SK-N-SH (cell line): ENCODE data around the gene DENND1A. TPM values are rescaled to one million over a fixed set of nuclear protein-coding genes. Genes with fewer than 3 reads are reported as not detected.

ENCODE experiments used
- CTCF ChIA-PET: fragments of 300-600, 350-600 bp; formaldehyde crosslinking; extraction: SDS; loops from one replicate; lab custom pipeline; 2021; lab: Yijun Ruan, JAX
- POLR2A ChIA-PET: fragments of 350-600 bp; sonication (Branson Sonifier 250); formaldehyde crosslinking; extraction: SDS; loops from one replicate; lab custom pipeline; 2020; ENCODE audit warnings: antibody characterized with exemption, inconsistent platforms; lab: Yijun Ruan, JAX
- DNase-seq: peaks from one replicate; pipeline ENCODE4 v3.0.0; 2012
- H2AFZ ChIP-seq: fragments of 200-600 bp; sonication (generic); 2 replicates; pipeline ENCODE4 v1.8.1; 2016; ENCODE audit warnings: antibody characterized with exemption, mild to moderate bottlenecking, low read depth
- H3F3A ChIP-seq: fragments of 200-600 bp; sonication (generic); replicated peaks from 2 replicates; pipeline ENCODE3; 2016; ENCODE audit warnings: antibody characterized with exemption, mild to moderate bottlenecking; ENCODE audit not compliant: insufficient read depth
- H3K27ac ChIP-seq, 2 experiments: fragments of 200-500 bp in 1 of 2; fragments of 200-600 bp in 1 of 2; sonication (Bioruptor generic) in 1 of 2; sonication (generic), shearing (Covaris generic) in 1 of 2; 2 replicates each; pipeline versions ENCODE4 v1.5.1 to v1.6.1; 2014 to 2016; ENCODE audit warnings: low read depth in 2 of 2, inconsistent platforms in 1 of 2, low read length in 1 of 2, mild to moderate bottlenecking in 1 of 2, mixed read lengths in 1 of 2
- H3K27me3 ChIP-seq: fragments of 200-600 bp; sonication (generic), shearing (Covaris generic); 2 replicates; pipeline ENCODE4 v1.6.1; 2016; ENCODE audit warnings: mixed run types; ENCODE audit not compliant: insufficient read depth
- H3K36me3 ChIP-seq, 2 experiments: fragments of 200-500 bp in 1 of 2; fragments of 200-600 bp in 1 of 2; sonication (Bioruptor generic) in 1 of 2; sonication (generic) in 1 of 2; replicated peaks in 1 of 2; 2 replicates each; pipeline versions ENCODE3 to v1.5.1; 2014 to 2016; ENCODE audit warnings: low read length in 1 of 2, mild to moderate bottlenecking in 1 of 2; ENCODE audit not compliant: insufficient read depth in 2 of 2, control insufficient read depth in 1 of 2
- H3K4me1 ChIP-seq, 2 experiments: fragments of 200-500 bp in 1 of 2; fragments of 200-600 bp in 1 of 2; sonication (Bioruptor generic) in 1 of 2; sonication (generic), shearing (Covaris generic) in 1 of 2; 2 replicates each; pipeline versions ENCODE4 v1.5.1 to v1.6.1; 2014 to 2016; ENCODE audit warnings: low read depth in 1 of 2, low read length in 1 of 2, mixed run types in 1 of 2; ENCODE audit not compliant: insufficient read depth in 2 of 2, control insufficient read depth in 1 of 2
- H3K4me2 ChIP-seq: fragments of 200-600 bp; sonication (generic), shearing (Covaris generic); 2 replicates; pipeline ENCODE4 v1.6.1; 2017; ENCODE audit warnings: mixed run types
- H3K4me3 ChIP-seq, 2 experiments: fragments of 200-500 bp in 1 of 2; fragments of 200-600 bp in 1 of 2; sonication (Bioruptor generic) in 1 of 2; sonication (generic), shearing (Covaris generic) in 1 of 2; 2 replicates each; pipeline versions ENCODE4 v1.5.1 to v1.8.1; 2014 to 2016; ENCODE audit warnings: low read depth in 2 of 2, inconsistent platforms in 1 of 2, low read length in 1 of 2, mild to moderate bottlenecking in 1 of 2, mixed read lengths in 1 of 2, moderate library complexity in 1 of 2
- H3K79me2 ChIP-seq: fragments of 200-600 bp; sonication (generic); 2 replicates; pipeline ENCODE4 v1.8.1; 2017; ENCODE audit warnings: mild to moderate bottlenecking; ENCODE audit not compliant: insufficient read depth
- H3K9ac ChIP-seq: fragments of 200-600 bp; sonication (generic); 2 replicates; pipeline ENCODE4 v1.6.1; 2017; ENCODE audit warnings: mixed run types
- H3K9me2 ChIP-seq: fragments of 200-600 bp; sonication (generic); 2 replicates; pipeline ENCODE4 v1.6.1; 2017; ENCODE audit warnings: mixed run types
- H3K9me3 ChIP-seq: fragments of 200-600 bp; sonication (generic); 2 replicates; pipeline ENCODE4 v1.6.1; 2017; ENCODE audit warnings: mixed run types, mild to moderate bottlenecking, moderate library complexity
- H4K20me1 ChIP-seq: fragments of 200-600 bp; sonication (generic); 2 replicates; pipeline ENCODE4 v1.6.1; 2017; ENCODE audit warnings: mild to moderate bottlenecking, mixed run types; ENCODE audit not compliant: insufficient read depth
- CHD2 ChIP-seq: fragments of 150-350 bp; IDR thresholded peaks from 2 replicates; pipeline ENCODE4 v1.6.1; 2018; ENCODE audit warnings: low read length; ENCODE audit not compliant: partially characterized antibody
- EP300 ChIP-seq, 2 experiments: IDR thresholded peaks; 2 replicates each; pipeline versions ENCODE4 v1.4.0 to v1.6.1; 2012; ENCODE audit warnings: borderline replicate concordance in 1 of 2, low read depth in 1 of 2, low read length in 1 of 2
- EZH2phosphoT487 ChIP-seq: fragments of 200-600 bp; sonication (generic); IDR thresholded peaks from 2 replicates; pipeline ENCODE4 v1.6.1; 2017; ENCODE audit warnings: low read depth, mixed run types, mild to moderate bottlenecking, antibody characterized with exemption, moderate library complexity, borderline replicate concordance
- FOXJ3 ChIP-seq: sonication (generic); formaldehyde crosslinking; IDR thresholded peaks from 2 replicates; pipeline ENCODE4 v1.5.1; 2020; ENCODE audit warnings: mild to moderate bottlenecking, missing genetic modification reagents
- MXI1 ChIP-seq: IDR thresholded peaks from 2 replicates; pipeline ENCODE4 v1.6.1; 2012; ENCODE audit warnings: mild to moderate bottlenecking, low read depth, low read length, improper control_type of control experiment
- NRF1 ChIP-seq: IDR thresholded peaks from 2 replicates; pipeline ENCODE4 v1.6.1; 2012; ENCODE audit warnings: low read depth, mild to moderate bottlenecking, low read length
- RCOR1 ChIP-seq: fragments of 150-350 bp; IDR thresholded peaks from 2 replicates; pipeline ENCODE4 v1.6.1; 2017; ENCODE audit warnings: antibody characterized with exemption, low read length
- REST ChIP-seq: IDR thresholded peaks from 2 replicates; pipeline ENCODE4 v1.6.1; 2012; ENCODE audit warnings: mild to moderate bottlenecking, low read depth, low read length, moderate library complexity
- SIN3A ChIP-seq: IDR thresholded peaks from 2 replicates; pipeline ENCODE4 v1.6.1; 2012; ENCODE audit warnings: low read depth, mild to moderate bottlenecking, low read length, moderate library complexity, borderline replicate concordance
- TAF1 ChIP-seq: IDR thresholded peaks from 2 replicates; pipeline ENCODE4 v1.6.1; 2012; ENCODE audit warnings: low read depth, mild to moderate bottlenecking, low read length, moderate library complexity, borderline replicate concordance
- TCF12 ChIP-seq: IDR thresholded peaks from 2 replicates; pipeline ENCODE4 v1.4.0; 2012
- WGBS: methylation state at CpG from one replicate; pipeline ENCODE4 v1.1.6; 2017; ENCODE audit warnings: low lambda C conversion rate; 5-methylcytosine and 5-hydroxymethylcytosine counted together
- polyA plus RNA-seq, 3 experiments: library from polyadenylated mRNA; depleted of rRNA; stranded (reverse); fragments of >200 nt; gene quantifications; 2 replicates each; pipeline ENCODE4 v1.2.3, GENCODE V29; 2012
- TF ChIP-seq, protein P1 (sequence below): IDR thresholded peaks from 2 replicates; pipeline ENCODE4 v1.4.0; 2012; ENCODE audit warnings: low read depth
- TF ChIP-seq, protein P2 (sequence below): fragments of 150-350 bp; IDR thresholded peaks from 2 replicates; pipeline ENCODE4 v1.6.1; 2017; ENCODE audit warnings: antibody characterized with exemption, low read length, low read depth, borderline replicate concordance
- TF ChIP-seq, protein P3 (sequence below): fragments of 150-350 bp; IDR thresholded peaks from 2 replicates; pipeline ENCODE4 v1.6.1; 2016; ENCODE audit warnings: mild to moderate bottlenecking, low read depth, low read length

The DENND1A gene
- polyA plus RNA-seq, 1 of the 3 experiments (the other 2 are of a cell fraction): 25.4 TPM

DNA sequence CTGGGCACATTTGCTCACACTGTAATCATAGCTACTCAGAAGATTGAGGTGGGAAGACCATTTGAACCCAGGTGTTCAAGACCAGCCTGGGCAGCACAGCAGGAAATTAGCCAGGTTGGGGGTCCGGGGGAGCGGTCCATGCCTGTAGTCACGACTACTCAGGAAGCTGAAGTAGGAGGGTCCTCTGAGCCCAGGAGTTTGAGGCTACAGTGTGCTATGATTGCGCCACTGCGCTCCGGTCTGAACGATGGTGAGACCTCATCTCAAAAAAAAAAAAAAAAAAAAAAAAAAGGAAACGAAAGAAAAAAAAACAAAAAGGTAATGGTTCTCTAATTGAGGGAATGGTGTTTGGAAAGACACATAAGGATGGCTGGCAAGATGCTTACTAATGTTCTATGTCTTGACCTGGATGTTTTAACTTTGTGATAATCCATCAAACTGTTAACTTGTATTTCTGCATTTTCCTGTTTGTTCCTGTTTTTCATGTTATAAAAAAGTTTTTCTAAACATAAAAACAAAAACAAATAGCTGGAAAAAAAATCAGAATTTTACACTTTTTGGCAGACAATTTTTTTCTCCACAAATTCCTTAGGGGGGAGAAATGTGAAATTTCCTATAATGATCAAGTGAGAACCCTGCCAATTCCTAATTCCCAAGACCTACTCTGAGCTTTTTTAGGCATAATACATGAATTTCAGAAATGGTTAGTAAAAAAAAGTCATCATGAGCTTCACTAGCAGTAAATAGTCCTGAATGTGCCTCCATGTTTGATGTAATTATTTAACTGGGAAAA, 96.9 kb downstream of the DENND1A start:
- Histone ChIP-seq H3K9ac (no peak overlapping the region), H3K36me3 (peaks cover 2 to 13% of the 10 kb centered on the region in 2 experiments), H4K20me1 (no peaks in the 10 kb centered on the region), H3K79me2 (no peaks in the 10 kb centered on the region; the same call in 1 of the 2 replicates), H3K4me2 (no peak overlapping the region), H3K9me3 (peaks cover 15% of the 10 kb centered on the region)
- WGBS: 88% methylated on average over 8 of the region's 8 CpGs
- CTCF ChIA-PET: interaction anchor here (0.7 kb wide), 1 partner anchor 10 kb away, joined by 3 read pairs; no protein-coding TSS in a partner anchor
- TF ChIP-seq EP300 (IDR thresholded peaks at IDR 0.05; ENCODE audit: borderline replicate concordance in 1 of 2, low read depth in 1 of 2, low read length in 1 of 2) (no peak), TCF12 (no peak), RCOR1 (no peak), TAF1 (no peak), NRF1 (no peak), FOXJ3 (CRISPR knock-in tag) (no peak), MXI1 (no peak), CHD2 (no peak), SIN3A (no peak), EZH2phosphoT487 (no peak), REST (no peak)
- TF ChIP-seq, protein P1, sequence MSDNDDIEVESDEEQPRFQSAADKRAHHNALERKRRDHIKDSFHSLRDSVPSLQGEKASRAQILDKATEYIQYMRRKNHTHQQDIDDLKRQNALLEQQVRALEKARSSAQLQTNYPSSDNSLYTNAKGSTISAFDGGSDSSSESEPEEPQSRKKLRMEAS: no peak
- TF ChIP-seq, protein P2, sequence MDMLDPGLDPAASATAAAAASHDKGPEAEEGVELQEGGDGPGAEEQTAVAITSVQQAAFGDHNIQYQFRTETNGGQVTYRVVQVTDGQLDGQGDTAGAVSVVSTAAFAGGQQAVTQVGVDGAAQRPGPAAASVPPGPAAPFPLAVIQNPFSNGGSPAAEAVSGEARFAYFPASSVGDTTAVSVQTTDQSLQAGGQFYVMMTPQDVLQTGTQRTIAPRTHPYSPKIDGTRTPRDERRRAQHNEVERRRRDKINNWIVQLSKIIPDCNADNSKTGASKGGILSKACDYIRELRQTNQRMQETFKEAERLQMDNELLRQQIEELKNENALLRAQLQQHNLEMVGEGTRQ: no peak
- TF ChIP-seq, protein P3, sequence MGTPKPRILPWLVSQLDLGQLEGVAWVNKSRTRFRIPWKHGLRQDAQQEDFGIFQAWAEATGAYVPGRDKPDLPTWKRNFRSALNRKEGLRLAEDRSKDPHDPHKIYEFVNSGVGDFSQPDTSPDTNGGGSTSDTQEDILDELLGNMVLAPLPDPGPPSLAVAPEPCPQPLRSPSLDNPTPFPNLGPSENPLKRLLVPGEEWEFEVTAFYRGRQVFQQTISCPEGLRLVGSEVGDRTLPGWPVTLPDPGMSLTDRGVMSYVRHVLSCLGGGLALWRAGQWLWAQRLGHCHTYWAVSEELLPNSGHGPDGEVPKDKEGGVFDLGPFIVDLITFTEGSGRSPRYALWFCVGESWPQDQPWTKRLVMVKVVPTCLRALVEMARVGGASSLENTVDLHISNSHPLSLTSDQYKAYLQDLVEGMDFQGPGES: no peak
- TF ChIP-seq, all 33 proteins: peak for 0
- no peak overlapping the region for H3K4me3 ChIP-seq
- no peaks in the 10 kb centered on the region for H3F3A ChIP-seq
- no peak overlapping the region for H3K27ac ChIP-seq
- no peaks in the 10 kb centered on the region for H3K9me2 ChIP-seq
- no peak overlapping the region for H2AFZ ChIP-seq
- POLR2A ChIA-PET: no interaction called here
- DNase-seq: no peak
- H3K27me3 ChIP-seq: no peaks in the 10 kb centered on the region
- no peaks in the 10 kb centered on the region; a peak in 1 of 4 replicates for H3K4me1 ChIP-seq
